ENCODE measurements around the gene DEPDC5. TPM values are rescaled to one million over a fixed set of nuclear protein-coding genes. Genes with fewer than 3 reads are reported as not detected.
A peak's percentile ranks its signal among the peaks of the same experiment; 100 is the strongest.

DEPDC5 gene
- total and polyA plus RNA-seq, 5 donors, result 6.9 to 15.3 (median 12.6) TPM

DNA sequence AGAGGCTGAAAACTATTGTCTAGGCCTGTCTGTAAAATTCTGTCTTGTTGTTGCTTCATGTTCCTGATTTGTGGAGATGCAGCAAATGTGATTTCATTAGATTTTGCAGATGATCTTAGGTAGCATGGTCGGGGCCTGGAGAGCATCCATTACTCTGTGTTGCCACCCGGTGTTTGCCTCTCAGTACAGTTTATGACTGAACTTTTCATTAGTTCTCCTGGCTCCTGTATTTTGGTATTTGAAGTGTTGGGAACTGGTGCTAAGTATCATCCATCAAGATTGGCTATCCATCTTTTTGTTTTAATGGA, 198.2 kb downstream of the DEPDC5 start:
- intact Hi-C loops (cut with DNase I), result no loop called here
- ATAC-seq, result no peak
- WGBS, result 73% methylated on average over 2 of the region's 2 CpGs

GRCh38 chr22:31952472-31952871, 198.7 kb downstream of the DEPDC5 start:
- Histone ChIP-seq H3K27ac (ENCODE audit: low read length) (no peak overlapping the region), H3K27me3 (ENCODE audit: control insufficient read depth, insufficient read depth) (no peaks in the 10 kb centered on the region), H3K4me1 (ENCODE audit: control insufficient read depth, insufficient read depth, low read length) (peaks cover 14% of the 10 kb centered on the region), H3K9me3 (ENCODE audit: control insufficient read depth, low read length) (no peaks in the 10 kb centered on the region), H3K4me3 (ENCODE audit: low read length) (no peak overlapping the region)
- intact Hi-C loops (cut with DNase I), result no loop called here
- WGBS, result 36% methylated on average over 2 of the region's 2 CpGs
- ATAC-seq (peak; percentile 37 to 74), DNase-seq (no peak)

More for the DNA sequence above, 198.2 kb downstream of the DEPDC5 start:
- Histone ChIP-seq H3K4me3 (ENCODE audit: low read length) (no peak overlapping the region), H3K4me1 (ENCODE audit: control insufficient read depth, insufficient read depth, low read length) (peaks cover 14% of the 10 kb centered on the region), H3K27ac (ENCODE audit: low read length) (no peak overlapping the region), H3K27me3 (ENCODE audit: control insufficient read depth, insufficient read depth) (no peaks in the 10 kb centered on the region), H3K9me3 (ENCODE audit: control insufficient read depth, low read length) (no peaks in the 10 kb centered on the region)
- peak in 1 of 3 donors; percentile 9 for DNase-seq

GRCh38 chr22:31953261-31953660, 199.4 kb downstream of the DEPDC5 start:
- H3K27ac ChIP-seq (ENCODE audit: low read length), result no peak overlapping the region
- no peaks in the 10 kb centered on the region for H3K9me3 ChIP-seq (ENCODE audit: control insufficient read depth, low read length)
- WGBS, result 89% methylated on average over 3 of the region's 3 CpGs
- DNase-seq, result no peak
- H3K27me3 ChIP-seq (ENCODE audit: control insufficient read depth, insufficient read depth), result no peaks in the 10 kb centered on the region
- H3K4me3 ChIP-seq (ENCODE audit: low read length), result no peak overlapping the region
- intact Hi-C loops (cut with DNase I), result no loop called here
- peaks cover 14% of the 10 kb centered on the region for H3K4me1 ChIP-seq (ENCODE audit: control insufficient read depth, insufficient read depth, low read length)
- ATAC-seq, result no peak

GRCh38 chr22:31954535-31955523, 201.0 kb downstream of the DEPDC5 start:
- ATAC-seq, result peak; percentile 35 to 54
- Histone ChIP-seq H3K9me3 (ENCODE audit: control insufficient read depth, low read length) (no peaks in the 10 kb centered on the region), H3K27ac (ENCODE audit: low read length) (peak overlapping the region; percentile 9), H3K4me1 (ENCODE audit: control insufficient read depth, insufficient read depth, low read length) (peaks cover 14% of the 10 kb centered on the region), H3K4me3 (ENCODE audit: low read length) (no peak overlapping the region), H3K27me3 (ENCODE audit: control insufficient read depth, insufficient read depth) (no peaks in the 10 kb centered on the region)
- 58% methylated on average over 11 of the region's 11 CpGs for WGBS
- intact Hi-C loops (cut with DNase I), result no loop called here
- peak in 2 of 3 donors; percentile 52 to 60 for DNase-seq

- ATAC-seq (no peak), DNase-seq (peak in 1 of 3 donors; percentile 26)
- no peaks in the 10 kb centered on the region for H3K27me3 ChIP-seq (ENCODE audit: control insufficient read depth, insufficient read depth)
- intact Hi-C loops (cut with DNase I), result loop anchor here in 1 of 4 donors (2.0 kb wide), 1 partner anchor 50 kb away; no protein-coding TSS in a partner anchor
- no peaks in the 10 kb centered on the region for H3K9me3 ChIP-seq (ENCODE audit: control insufficient read depth, low read length)
- no peak overlapping the region for H3K27ac ChIP-seq (ENCODE audit: low read length)
- 94% methylated on average over 12 of the region's 12 CpGs for WGBS
- peaks cover 6% of the 10 kb centered on the region for H3K4me1 ChIP-seq (ENCODE audit: control insufficient read depth, insufficient read depth, low read length)
- no peak overlapping the region for H3K4me3 ChIP-seq (ENCODE audit: low read length)
Observed at GRCh38 chr22:31956360-31956759, 202.5 kb downstream of the DEPDC5 start.

Other genes starting within 250 kb of the DEPDC5 start
- gene PISD, start 91.8 kb upstream of the DEPDC5 start, total RNA-seq, result 10 to 100 TPM; 18.6 to 33.5 (median 19.7) TPM
- 11.1 TPM for gene PISD, start 91.8 kb upstream of the DEPDC5 start, polyA plus RNA-seq
- gene PRR14L, start 3.9 kb upstream of the DEPDC5 start, total RNA-seq, result 10 to 100 TPM; 16.4 to 23.4 (median 22.8) TPM
- gene PRR14L, start 3.9 kb upstream of the DEPDC5 start, polyA plus RNA-seq, result 5.6 TPM
- 100 to 1,000 TPM in 1 of 4 donors, 10 to 100 TPM in 3; 69.6 to 103 (median 86.2) TPM for gene YWHAH, start 190.5 kb downstream of the DEPDC5 start, total RNA-seq
- gene YWHAH, start 190.5 kb downstream of the DEPDC5 start, polyA plus RNA-seq, result 59.9 TPM

Data from right cardiac atrium (tissue), 5 donors.